HG03558 (cell line): Measurements from ENCODE around the gene FSIP1.

ENCODE experiments used
- ATAC-seq: cut with Tn5 transposase; IDR thresholded peaks from one replicate; pipeline ENCODE4 v1.9.1; 2021; ENCODE audit warnings: moderate number of reproducible peaks; ENCODE audit not compliant: unreplicated experiment; ENCODE audit errors: extremely low read depth

FSIP1 gene

GRCh38 chr15:39730552-39730951 lies 52.1 kb downstream of the FSIP1 start:
- no peak for ATAC-seq

- ATAC-seq: no peak
These were observed 53.1 kb downstream of the FSIP1 start for GRCh38 chr15:39729500-39729899.

- ATAC-seq: no peak
These were observed 53.8 kb downstream of the FSIP1 start for GRCh38 chr15:39728845-39729244.

GRCh38 chr15:39721893-39722292 lies 60.7 kb downstream of the FSIP1 start:
- no peak for ATAC-seq

- ATAC-seq: no peak
These were observed 61.7 kb downstream of the FSIP1 start for GRCh38 chr15:39720621-39721611.

GRCh38 chr15:39720081-39720480 lies 62.6 kb downstream of the FSIP1 start:
- ATAC-seq: no peak

- no peak for ATAC-seq
These were observed 63.5 kb downstream of the FSIP1 start for GRCh38 chr15:39719109-39719508.

GRCh38 chr15:39717134-39717533 lies 65.5 kb downstream of the FSIP1 start:
- ATAC-seq: no peak

GRCh38 chr15:39714251-39714650 lies 68.4 kb downstream of the FSIP1 start:
- ATAC-seq: no peak

- no peak for ATAC-seq
These were observed 68.8 kb downstream of the FSIP1 start for GRCh38 chr15:39713846-39714245.

GRCh38 chr15:39710681-39711080 lies 72.0 kb downstream of the FSIP1 start:
- no peak for ATAC-seq

GRCh38 chr15:39709941-39710340 lies 72.7 kb downstream of the FSIP1 start:
- no peak for ATAC-seq

- no peak for ATAC-seq
These were observed 76.4 kb downstream of the FSIP1 start for GRCh38 chr15:39706206-39706605.

- no peak for ATAC-seq
These were observed 78.0 kb downstream of the FSIP1 start for GRCh38 chr15:39704689-39705088.

GRCh38 chr15:39704235-39704634 lies 78.4 kb downstream of the FSIP1 start:
- no peak for ATAC-seq

GRCh38 chr15:39701988-39702387 lies 80.7 kb downstream of the FSIP1 start:
- ATAC-seq: no peak

- no peak for ATAC-seq
These were observed 82.3 kb downstream of the FSIP1 start for GRCh38 chr15:39700375-39700700.

- no peak for ATAC-seq
These were observed 82.9 kb downstream of the FSIP1 start for GRCh38 chr15:39699516-39700374.

- ATAC-seq: no peak
These were observed 83.9 kb downstream of the FSIP1 start for GRCh38 chr15:39698444-39699390.

GRCh38 chr15:39697509-39697908 lies 85.1 kb downstream of the FSIP1 start:
- no peak for ATAC-seq
